OCI-LY1 (cell line): ENCODE data around the gene GRID2.

Experiments used
- EZH2 ChIP-seq: fragments of 200-600 bp; sonication (generic), shearing (Covaris generic); IDR thresholded peaks from 2 replicates; pipeline ENCODE4 v1.8.0; 2017; ENCODE audit warnings: borderline replicate concordance, mixed run types, mild to moderate bottlenecking, antibody characterized with exemption, low read length, moderate library complexity, mixed read lengths
- TF ChIP-seq, protein P1 (sequence below): fragments of 200-600 bp; sonication (generic), shearing (Covaris generic); IDR thresholded peaks from 2 replicates; pipeline ENCODE4 v1.5.1; 2017; ENCODE audit warnings: mild to moderate bottlenecking, antibody characterized with exemption, low read length, moderate library complexity, mixed read lengths

- TF ChIP-seq, protein P1, sequence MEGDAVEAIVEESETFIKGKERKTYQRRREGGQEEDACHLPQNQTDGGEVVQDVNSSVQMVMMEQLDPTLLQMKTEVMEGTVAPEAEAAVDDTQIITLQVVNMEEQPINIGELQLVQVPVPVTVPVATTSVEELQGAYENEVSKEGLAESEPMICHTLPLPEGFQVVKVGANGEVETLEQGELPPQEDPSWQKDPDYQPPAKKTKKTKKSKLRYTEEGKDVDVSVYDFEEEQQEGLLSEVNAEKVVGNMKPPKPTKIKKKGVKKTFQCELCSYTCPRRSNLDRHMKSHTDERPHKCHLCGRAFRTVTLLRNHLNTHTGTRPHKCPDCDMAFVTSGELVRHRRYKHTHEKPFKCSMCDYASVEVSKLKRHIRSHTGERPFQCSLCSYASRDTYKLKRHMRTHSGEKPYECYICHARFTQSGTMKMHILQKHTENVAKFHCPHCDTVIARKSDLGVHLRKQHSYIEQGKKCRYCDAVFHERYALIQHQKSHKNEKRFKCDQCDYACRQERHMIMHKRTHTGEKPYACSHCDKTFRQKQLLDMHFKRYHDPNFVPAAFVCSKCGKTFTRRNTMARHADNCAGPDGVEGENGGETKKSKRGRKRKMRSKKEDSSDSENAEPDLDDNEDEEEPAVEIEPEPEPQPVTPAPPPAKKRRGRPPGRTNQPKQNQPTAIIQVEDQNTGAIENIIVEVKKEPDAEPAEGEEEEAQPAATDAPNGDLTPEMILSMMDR = no peak
- no peak for TF ChIP-seq EZH2
Observed at GRCh38 chr4:92862509-92862908, 558.7 kb downstream of the GRID2 start.
